Measurements from ENCODE around the gene UROC1. TPM values are rescaled to one million over a fixed set of nuclear protein-coding genes. Genes with fewer than 3 reads are reported as not detected.
A peak's percentile ranks its signal among the peaks of the same experiment; 100 is the strongest.

UROC1 gene
- total and polyA plus RNA-seq, 2 of the 13 experiments (the other 11 are each of a cell fraction or from before 2014, with no cell fraction given): 0.71 to 1.3 TPM

GRCh38 chr3:126522363-126522788 is 4.8 kb upstream of the UROC1 start (continued):
- peak; percentile 88 for TF ChIP-seq TEAD3 (CRISPR knock-in tag; optimal IDR thresholded peaks at IDR 0.05; ENCODE audit: borderline replicate concordance)
- TF ChIP-seq, protein P1, sequence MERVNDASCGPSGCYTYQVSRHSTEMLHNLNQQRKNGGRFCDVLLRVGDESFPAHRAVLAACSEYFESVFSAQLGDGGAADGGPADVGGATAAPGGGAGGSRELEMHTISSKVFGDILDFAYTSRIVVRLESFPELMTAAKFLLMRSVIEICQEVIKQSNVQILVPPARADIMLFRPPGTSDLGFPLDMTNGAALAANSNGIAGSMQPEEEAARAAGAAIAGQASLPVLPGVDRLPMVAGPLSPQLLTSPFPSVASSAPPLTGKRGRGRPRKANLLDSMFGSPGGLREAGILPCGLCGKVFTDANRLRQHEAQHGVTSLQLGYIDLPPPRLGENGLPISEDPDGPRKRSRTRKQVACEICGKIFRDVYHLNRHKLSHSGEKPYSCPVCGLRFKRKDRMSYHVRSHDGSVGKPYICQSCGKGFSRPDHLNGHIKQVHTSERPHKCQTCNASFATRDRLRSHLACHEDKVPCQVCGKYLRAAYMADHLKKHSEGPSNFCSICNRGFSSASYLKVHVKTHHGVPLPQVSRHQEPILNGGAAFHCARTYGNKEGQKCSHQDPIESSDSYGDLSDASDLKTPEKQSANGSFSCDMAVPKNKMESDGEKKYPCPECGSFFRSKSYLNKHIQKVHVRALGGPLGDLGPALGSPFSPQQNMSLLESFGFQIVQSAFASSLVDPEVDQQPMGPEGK (CRISPR knock-in tag; IDR thresholded peaks at IDR 0.05): 0 out of 2 replicates have a peak, but pooled peaks have one; percentile 24
- TF ChIP-seq RFXAP (CRISPR knock-in tag; IDR thresholded peaks at IDR 0.05; ENCODE audit: borderline replicate concordance): no peak
- TF ChIP-seq HNRNPL (IDR thresholded peaks at IDR 0.05; ENCODE audit: low read depth, low read length): 0 out of 2 replicates have a peak, but pooled peaks have one; percentile 49
- TF ChIP-seq KDM5B (CRISPR knock-in tag; IDR thresholded peaks at IDR 0.05; ENCODE audit: borderline replicate concordance): peak; percentile 50; the same call in 1 of the 2 replicates
- peak; percentile 9; the same call in 1 of the 2 replicates for TF ChIP-seq ZFP36L1 (CRISPR knock-in tag; IDR thresholded peaks at IDR 0.05)
- peak; percentile 35 for TF ChIP-seq YY1 (IDR thresholded peaks at IDR 0.05; ENCODE audit: insufficient read depth, insufficient replicate concordance, low read depth, low read length)
- TF ChIP-seq NCOR1 (IDR thresholded peaks at IDR 0.05; ENCODE audit: borderline replicate concordance, low read length): 0 out of 2 replicates have a peak, but pooled peaks have one; percentile 17
- peak; percentile 44; the same call in 1 of the 2 replicates for TF ChIP-seq KMT2A (CRISPR knock-in tag; IDR thresholded peaks at IDR 0.05)
- 0 out of 2 replicates have a peak, but pooled peaks have one; percentile 38 for TF ChIP-seq POLR2G (IDR thresholded peaks at IDR 0.05; ENCODE audit: low read depth, low read length)
- TF ChIP-seq SOX13 (IDR thresholded peaks at IDR 0.05): no peak
- TF ChIP-seq SOX13 (CRISPR knock-in tag; conservative IDR thresholded peaks at IDR 0.05 in 1 of 2, IDR thresholded peaks at IDR 0.05 in 1 of 2): peak in 1 of 2 experiments; percentile 12; a peak in 1 of 4 replicates
- 0 out of 2 replicates have a peak, but pooled peaks have one; percentile 29 for TF ChIP-seq TAF1 (CRISPR knock-in tag; IDR thresholded peaks at IDR 0.05)
- TF ChIP-seq ZNF580 (CRISPR knock-in tag; IDR thresholded peaks at IDR 0.05; ENCODE audit: borderline replicate concordance, low read depth): no peak
- TF ChIP-seq NR1H2 (CRISPR knock-in tag; IDR thresholded peaks at IDR 0.05; ENCODE audit: borderline replicate concordance, low read depth): no peak
- peak; percentile 44; the same call in 1 of the 2 replicates for TF ChIP-seq GATAD2A (CRISPR knock-in tag; IDR thresholded peaks at IDR 0.05)
- TF ChIP-seq FOXC1 (CRISPR knock-in tag; IDR thresholded peaks at IDR 0.05; ENCODE audit: borderline replicate concordance): 0 out of 2 replicates have a peak, but pooled peaks have one; percentile 49
- peak; percentile 50; the same call in 1 of the 2 replicates for TF ChIP-seq ZNF800 (CRISPR knock-in tag; IDR thresholded peaks at IDR 0.05)
- TF ChIP-seq ZBTB39 (CRISPR knock-in tag; IDR thresholded peaks at IDR 0.05): no peak
- 0 out of 2 replicates have a peak, but pooled peaks have one; percentile 64 for TF ChIP-seq SSRP1 (CRISPR knock-in tag; IDR thresholded peaks at IDR 0.05)
